Mucosa of rectum (tissue), 2 donors: ENCODE results near the gene WDR19.
"Not testable (repeated sequence)": the region's sequence is repeated elsewhere in the genome, so short reads cannot be mapped to it uniquely, and the experiment has no call there.

ENCODE experiments used
- H3K27ac ChIP-seq, 2 donors: one replicate each; pipeline ENCODE4 v1.7.0; 2013; ENCODE audit warnings: inconsistent platforms in 2 of 2, low read depth in 2 of 2, low read length in 2 of 2
- H3K27me3 ChIP-seq, 2 donors: one replicate each; pipeline ENCODE4 v1.7.0; 2013; ENCODE audit warnings: low read length in 2 of 2; ENCODE audit not compliant: control insufficient read depth in 2 of 2, insufficient read depth in 2 of 2
- H3K36me3 ChIP-seq, 2 donors: one replicate each; pipeline ENCODE4 v1.7.0; 2013; ENCODE audit warnings: low read length in 2 of 2; ENCODE audit not compliant: control insufficient read depth in 2 of 2, insufficient read depth in 2 of 2
- H3K4me1 ChIP-seq, 2 donors: one replicate each; pipeline ENCODE4 v1.7.0; 2013; ENCODE audit warnings: low read length in 2 of 2, mild to moderate bottlenecking in 1 of 2; ENCODE audit not compliant: control insufficient read depth in 2 of 2, insufficient read depth in 2 of 2
- H3K4me3 ChIP-seq, 2 donors: one replicate each; pipeline ENCODE4 v1.7.0; 2013; ENCODE audit warnings: low read length in 2 of 2
- H3K9ac ChIP-seq, 2 donors: one replicate each; pipeline ENCODE4 v1.7.0; 2013; ENCODE audit warnings: low read length in 2 of 2, low read depth in 1 of 2, mild to moderate bottlenecking in 1 of 2
- H3K9me3 ChIP-seq, 2 donors: one replicate each; pipeline ENCODE4 v1.7.0; 2013; ENCODE audit warnings: low read length in 2 of 2; ENCODE audit not compliant: control insufficient read depth in 2 of 2
- donor health status: healthy.
- donor health status: Normal muscosa, but diverticular disease.

The WDR19 gene

DNA sequence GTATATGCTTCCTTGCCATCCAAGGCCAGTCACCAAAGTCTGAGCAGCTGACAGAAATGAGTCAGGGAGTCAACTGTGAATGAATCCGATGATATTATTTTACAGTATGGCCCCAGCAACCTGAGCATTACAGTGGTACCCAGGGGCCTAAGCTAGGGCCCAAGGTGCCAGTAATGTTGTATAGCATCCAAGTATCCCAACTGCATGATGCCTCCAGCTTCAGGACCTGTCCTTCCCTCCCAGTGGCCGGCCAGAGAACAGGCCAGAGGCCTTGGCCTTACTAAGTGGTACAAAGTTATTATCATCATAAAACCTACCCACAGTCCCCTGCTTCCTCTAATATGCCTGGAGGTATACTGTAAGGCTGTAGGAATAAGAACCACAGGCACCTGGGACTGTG lies 103.9 kb downstream of the WDR19 start:
- H3K9ac ChIP-seq = no peak overlapping the region
- H3K4me3 ChIP-seq = no peak overlapping the region
- no peaks in the 10 kb centered on the region for H3K9me3 ChIP-seq
- no peaks in the 10 kb centered on the region for H3K27me3 ChIP-seq
- H3K36me3 ChIP-seq = peaks cover 27 to 45% of the 10 kb centered on the region in 2 donors
- H3K27ac ChIP-seq = no peak overlapping the region
- no peaks in the 10 kb centered on the region for H3K4me1 ChIP-seq

DNA sequence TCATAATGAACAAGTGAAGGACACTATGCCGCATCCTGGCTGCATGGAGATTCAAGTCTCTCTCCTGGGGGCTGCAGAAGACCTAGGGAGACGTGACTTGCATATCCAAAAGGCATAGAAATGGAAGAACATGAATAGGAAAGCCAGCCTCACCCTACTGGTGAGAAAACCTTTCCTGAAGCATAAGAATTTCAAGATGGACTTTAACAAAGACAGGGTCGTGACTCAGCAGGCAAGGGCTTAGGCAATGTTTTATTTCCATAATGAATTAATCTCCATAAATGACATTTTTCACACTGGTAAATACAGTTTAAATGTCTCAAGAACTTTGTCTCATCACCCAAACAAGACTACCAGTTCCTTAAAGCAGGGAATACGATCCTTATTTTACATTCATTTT lies 104.9 kb downstream of the WDR19 start:
- Histone ChIP-seq H3K27ac (no peak overlapping the region), H3K4me1 (no peaks in the 10 kb centered on the region), H3K9ac (no peak overlapping the region), H3K36me3 (peaks cover 32 to 54% of the 10 kb centered on the region in 2 donors), H3K4me3 (no peak overlapping the region), H3K27me3 (no peaks in the 10 kb centered on the region), H3K9me3 (no peaks in the 10 kb centered on the region)

DNA sequence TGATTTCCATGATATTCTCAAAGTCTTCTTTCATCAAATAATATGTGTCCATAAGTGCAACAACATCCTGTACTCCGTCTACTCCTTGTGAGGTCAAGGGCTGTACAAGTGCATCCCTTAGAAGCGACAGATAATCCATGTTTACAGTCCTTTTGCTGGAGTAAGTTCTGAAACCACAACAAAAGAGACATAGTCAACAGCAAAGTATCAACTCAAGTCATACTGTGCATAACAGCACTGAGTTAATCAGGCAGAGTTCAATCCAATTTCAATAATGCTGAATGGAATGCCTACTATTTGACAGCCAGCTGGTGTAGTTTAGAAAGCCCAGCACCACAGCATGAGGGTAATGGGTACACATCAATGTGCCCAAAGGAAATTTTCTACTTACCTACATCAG lies 109.4 kb downstream of the WDR19 start:
- no peak overlapping the region for H3K27ac ChIP-seq
- no peak overlapping the region for H3K9ac ChIP-seq
- H3K4me3 ChIP-seq = no peak overlapping the region
- peaks cover 36 to 60% of the 10 kb centered on the region in 2 donors for H3K36me3 ChIP-seq
- H3K4me1 ChIP-seq = no peaks in the 10 kb centered on the region
- no peaks in the 10 kb centered on the region for H3K9me3 ChIP-seq
- H3K27me3 ChIP-seq = no peaks in the 10 kb centered on the region

DNA sequence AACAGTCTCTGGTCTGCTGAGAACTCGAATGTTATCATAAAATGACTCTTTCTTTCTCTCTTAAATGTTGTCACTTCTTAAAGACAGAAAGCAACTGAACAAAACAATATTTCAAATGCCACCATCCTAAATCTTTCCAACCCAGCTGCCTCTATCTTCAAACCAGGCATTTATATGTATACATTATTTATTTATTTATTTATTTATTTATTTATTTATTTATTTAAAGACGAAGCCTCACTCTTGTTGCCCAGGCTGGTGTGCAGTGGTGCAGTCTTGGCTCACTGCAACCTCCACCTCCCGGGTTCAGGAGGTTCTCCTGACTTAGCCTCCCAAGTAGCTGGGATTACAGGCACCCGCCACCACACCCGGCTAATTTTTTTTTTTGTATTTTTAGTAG lies 110.1 kb downstream of the WDR19 start:
- not testable (repeated sequence) for H3K27me3 ChIP-seq, H3K4me3 ChIP-seq, H3K27ac ChIP-seq, H3K9me3 ChIP-seq, H3K9ac ChIP-seq, H3K4me1 ChIP-seq
- peaks cover 29 to 60% of the 10 kb centered on the region in 2 donors for H3K36me3 ChIP-seq

DNA sequence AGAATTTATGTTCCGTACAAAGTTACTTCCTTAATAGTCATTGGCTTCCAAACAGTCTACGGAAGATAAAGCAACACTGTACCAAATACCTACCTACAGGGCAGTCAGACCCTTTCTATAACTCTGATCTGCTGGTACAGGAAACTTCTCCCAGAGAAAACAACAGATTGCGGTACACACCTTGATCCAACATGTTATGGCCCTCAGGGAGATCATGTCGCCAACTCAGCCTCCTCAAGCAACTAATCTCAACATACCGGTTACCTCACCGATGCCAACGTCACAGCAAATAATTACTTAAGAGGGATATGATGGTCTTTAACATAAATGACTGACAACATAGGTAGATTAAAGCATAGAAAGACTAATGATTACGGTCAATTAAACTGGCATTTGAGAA lies 113.5 kb downstream of the WDR19 start:
- Histone ChIP-seq H3K36me3 (peaks cover 33 to 45% of the 10 kb centered on the region in 2 donors), H3K27ac (no peak overlapping the region), H3K4me3 (no peak overlapping the region), H3K9me3 (no peaks in the 10 kb centered on the region), H3K4me1 (no peaks in the 10 kb centered on the region), H3K27me3 (no peaks in the 10 kb centered on the region), H3K9ac (no peak overlapping the region)

DNA sequence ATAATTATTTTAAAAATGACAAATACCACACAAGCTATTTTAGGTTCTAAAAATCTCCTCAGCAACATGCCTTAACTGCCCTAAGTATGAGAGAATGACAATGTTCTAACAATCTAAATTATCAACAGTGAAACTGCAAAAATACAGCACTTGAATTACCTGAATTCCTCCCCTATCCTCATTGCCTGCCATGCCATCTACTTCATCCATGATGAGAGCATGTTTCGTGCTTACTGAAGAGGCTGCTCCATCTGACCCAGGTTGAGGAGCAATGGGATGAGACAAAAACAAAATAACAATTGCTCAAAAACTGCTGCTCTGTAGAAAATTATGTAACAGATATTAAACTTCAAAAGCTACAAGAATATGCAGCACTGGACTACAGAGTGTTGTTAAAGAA lies 120.6 kb downstream of the WDR19 start:
- Histone ChIP-seq H3K9ac (no peak overlapping the region), H3K27me3 (no peaks in the 10 kb centered on the region), H3K4me1 (no peaks in the 10 kb centered on the region), H3K27ac (no peak overlapping the region), H3K36me3 (peaks cover 43 to 50% of the 10 kb centered on the region in 2 donors), H3K4me3 (no peak overlapping the region), H3K9me3 (no peaks in the 10 kb centered on the region)

DNA sequence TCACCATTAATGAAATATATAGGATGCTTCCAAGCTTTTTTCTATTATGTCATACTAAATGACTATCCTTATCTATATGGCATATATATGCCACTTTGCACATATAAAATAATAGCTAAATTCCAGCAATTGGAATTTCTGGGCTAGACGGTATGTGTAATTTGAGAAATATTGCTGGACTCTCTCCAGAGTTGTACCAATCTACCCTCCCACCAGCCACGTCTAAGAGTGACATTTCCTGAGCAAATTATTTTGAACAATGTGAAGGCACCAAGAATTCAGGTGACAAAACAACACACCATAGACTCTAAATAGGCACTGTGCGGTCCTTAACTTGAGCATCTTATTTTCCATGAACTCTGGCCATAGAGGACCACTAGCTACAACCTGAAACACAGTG lies 121.5 kb downstream of the WDR19 start:
- H3K9ac ChIP-seq = no peak overlapping the region
- H3K36me3 ChIP-seq = peaks cover 38 to 58% of the 10 kb centered on the region in 2 donors
- no peak overlapping the region for H3K4me3 ChIP-seq
- H3K9me3 ChIP-seq = no peaks in the 10 kb centered on the region
- no peak overlapping the region for H3K27ac ChIP-seq
- H3K27me3 ChIP-seq = no peaks in the 10 kb centered on the region
- H3K4me1 ChIP-seq = no peaks in the 10 kb centered on the region

DNA sequence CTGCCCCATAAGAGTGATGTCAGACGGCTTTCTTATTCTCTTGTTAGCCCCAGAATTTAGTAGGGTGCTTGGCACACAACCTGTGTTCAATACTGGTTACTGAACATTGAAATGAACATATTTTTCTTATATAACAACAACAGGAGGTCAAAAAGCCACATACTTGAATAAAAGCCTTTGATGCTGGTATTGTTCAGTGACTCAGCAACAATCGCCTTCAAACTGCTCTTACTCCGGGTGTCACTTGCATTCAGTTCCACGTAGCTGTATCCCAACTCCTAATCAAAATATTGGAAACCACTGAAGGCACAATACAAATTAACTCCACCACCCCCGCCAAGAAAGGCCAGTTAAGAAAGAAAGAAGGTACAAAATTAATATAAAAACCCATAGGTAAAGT lies 122.3 kb downstream of the WDR19 start:
- H3K4me3 ChIP-seq = no peak overlapping the region
- H3K9me3 ChIP-seq = no peaks in the 10 kb centered on the region
- H3K9ac ChIP-seq = no peak overlapping the region
- H3K27me3 ChIP-seq = no peaks in the 10 kb centered on the region
- no peak overlapping the region for H3K27ac ChIP-seq
- H3K4me1 ChIP-seq = no peaks in the 10 kb centered on the region
- H3K36me3 ChIP-seq = peaks cover 42 to 59% of the 10 kb centered on the region in 2 donors

DNA sequence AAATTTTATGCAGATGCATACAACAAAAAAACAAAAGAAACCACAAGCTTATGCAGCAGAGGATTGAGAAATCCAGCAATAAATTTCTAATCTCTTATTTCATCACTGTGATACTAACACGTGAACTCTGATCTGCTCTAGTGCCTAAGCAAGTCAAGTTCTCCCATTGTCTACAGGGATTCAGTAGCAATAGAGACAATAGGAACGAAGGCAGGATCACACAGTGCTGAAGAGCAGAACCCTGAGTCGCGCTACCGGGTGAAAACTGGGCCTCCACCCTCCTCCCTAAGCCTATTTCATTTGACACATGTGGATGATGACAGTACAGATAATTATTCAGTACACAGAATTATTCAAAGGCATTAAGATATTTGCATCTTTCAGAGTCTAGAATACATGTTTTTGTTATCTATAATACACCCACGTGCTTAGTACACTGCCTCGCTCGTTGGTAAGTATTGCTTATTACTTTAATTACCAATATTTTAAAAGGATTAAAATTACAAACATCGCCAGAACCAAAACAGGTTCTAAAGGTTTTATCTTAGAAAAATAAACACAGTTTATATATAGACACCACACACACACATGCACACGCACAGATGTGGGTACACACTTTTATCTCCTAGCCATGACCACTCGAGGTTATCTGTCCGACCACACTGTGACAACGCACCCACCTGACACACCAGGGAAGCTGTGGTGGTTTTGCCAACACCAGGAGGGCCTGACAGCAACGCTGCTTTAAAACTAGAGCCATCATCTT lies 123.8 kb downstream of the WDR19 start:
- no peak overlapping the region for H3K4me3 ChIP-seq
- H3K36me3 ChIP-seq = peaks cover 43 to 57% of the 10 kb centered on the region in 2 donors
- no peaks in the 10 kb centered on the region for H3K27me3 ChIP-seq
- H3K9me3 ChIP-seq = no peaks in the 10 kb centered on the region
- no peak overlapping the region for H3K27ac ChIP-seq
- H3K4me1 ChIP-seq = no peaks in the 10 kb centered on the region
- no peak overlapping the region for H3K9ac ChIP-seq

DNA sequence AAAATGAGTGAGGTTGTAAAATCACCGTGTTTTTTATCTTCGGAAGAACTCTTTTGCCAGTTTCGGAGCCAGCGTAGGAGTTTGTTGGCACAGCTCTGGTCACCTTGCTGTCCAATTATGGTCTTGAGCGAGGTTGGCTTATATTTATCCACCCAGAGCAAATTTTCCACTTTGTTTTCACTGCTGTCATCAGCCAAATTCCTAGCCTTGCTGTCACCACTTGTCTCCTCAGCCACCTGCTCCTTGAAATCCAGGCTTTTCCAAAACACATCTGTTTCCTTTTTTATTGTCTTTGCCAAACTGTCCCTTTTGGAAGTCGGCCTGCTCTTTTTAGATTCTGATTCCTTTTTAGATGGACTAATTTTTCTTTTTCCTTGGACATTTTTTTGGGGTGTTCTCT lies 126.3 kb downstream of the WDR19 start:
- peaks cover 41 to 55% of the 10 kb centered on the region in 2 donors for H3K36me3 ChIP-seq
- H3K27ac ChIP-seq = no peak overlapping the region
- H3K9me3 ChIP-seq = no peaks in the 10 kb centered on the region
- no peak overlapping the region for H3K4me3 ChIP-seq
- no peaks in the 10 kb centered on the region for H3K4me1 ChIP-seq
- no peaks in the 10 kb centered on the region for H3K27me3 ChIP-seq
- no peak overlapping the region for H3K9ac ChIP-seq
